ENCODE results near the gene TOP2B.

Gene TOP2B, protein sequence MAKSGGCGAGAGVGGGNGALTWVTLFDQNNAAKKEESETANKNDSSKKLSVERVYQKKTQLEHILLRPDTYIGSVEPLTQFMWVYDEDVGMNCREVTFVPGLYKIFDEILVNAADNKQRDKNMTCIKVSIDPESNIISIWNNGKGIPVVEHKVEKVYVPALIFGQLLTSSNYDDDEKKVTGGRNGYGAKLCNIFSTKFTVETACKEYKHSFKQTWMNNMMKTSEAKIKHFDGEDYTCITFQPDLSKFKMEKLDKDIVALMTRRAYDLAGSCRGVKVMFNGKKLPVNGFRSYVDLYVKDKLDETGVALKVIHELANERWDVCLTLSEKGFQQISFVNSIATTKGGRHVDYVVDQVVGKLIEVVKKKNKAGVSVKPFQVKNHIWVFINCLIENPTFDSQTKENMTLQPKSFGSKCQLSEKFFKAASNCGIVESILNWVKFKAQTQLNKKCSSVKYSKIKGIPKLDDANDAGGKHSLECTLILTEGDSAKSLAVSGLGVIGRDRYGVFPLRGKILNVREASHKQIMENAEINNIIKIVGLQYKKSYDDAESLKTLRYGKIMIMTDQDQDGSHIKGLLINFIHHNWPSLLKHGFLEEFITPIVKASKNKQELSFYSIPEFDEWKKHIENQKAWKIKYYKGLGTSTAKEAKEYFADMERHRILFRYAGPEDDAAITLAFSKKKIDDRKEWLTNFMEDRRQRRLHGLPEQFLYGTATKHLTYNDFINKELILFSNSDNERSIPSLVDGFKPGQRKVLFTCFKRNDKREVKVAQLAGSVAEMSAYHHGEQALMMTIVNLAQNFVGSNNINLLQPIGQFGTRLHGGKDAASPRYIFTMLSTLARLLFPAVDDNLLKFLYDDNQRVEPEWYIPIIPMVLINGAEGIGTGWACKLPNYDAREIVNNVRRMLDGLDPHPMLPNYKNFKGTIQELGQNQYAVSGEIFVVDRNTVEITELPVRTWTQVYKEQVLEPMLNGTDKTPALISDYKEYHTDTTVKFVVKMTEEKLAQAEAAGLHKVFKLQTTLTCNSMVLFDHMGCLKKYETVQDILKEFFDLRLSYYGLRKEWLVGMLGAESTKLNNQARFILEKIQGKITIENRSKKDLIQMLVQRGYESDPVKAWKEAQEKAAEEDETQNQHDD (N-terminal part only)

DNA sequence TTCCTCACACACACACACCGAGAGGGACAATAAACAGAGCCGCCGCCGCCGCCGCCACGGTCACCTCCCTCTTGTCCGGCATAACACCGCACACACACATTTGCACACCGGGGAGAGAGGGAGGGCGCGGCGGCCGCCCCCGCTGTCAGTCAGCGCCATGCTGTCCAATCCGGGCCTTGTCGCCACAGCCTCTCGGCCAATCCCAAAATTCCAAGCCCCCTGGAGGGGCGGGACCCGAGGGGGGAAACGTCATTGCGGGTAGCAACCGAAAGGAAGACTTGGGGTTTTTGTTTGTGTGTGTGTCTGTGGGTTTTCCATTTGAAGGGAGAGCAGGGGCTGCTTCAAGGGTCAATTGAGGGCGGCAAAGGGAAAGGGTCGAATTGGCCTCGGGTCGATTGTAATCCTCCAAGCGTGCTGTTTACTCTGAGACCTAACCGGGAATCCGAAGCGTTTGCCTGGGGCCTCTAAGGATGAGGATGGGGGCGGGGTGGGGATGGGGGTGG, at the start of gene TOP2B:
TOP2B (minus strand) TSS at position 96 of the 503 bp plus-strand sequence. CDS start 610 bp downstream, outside the sequence.
- DNase-seq, result peak; percentile 78

DNA sequence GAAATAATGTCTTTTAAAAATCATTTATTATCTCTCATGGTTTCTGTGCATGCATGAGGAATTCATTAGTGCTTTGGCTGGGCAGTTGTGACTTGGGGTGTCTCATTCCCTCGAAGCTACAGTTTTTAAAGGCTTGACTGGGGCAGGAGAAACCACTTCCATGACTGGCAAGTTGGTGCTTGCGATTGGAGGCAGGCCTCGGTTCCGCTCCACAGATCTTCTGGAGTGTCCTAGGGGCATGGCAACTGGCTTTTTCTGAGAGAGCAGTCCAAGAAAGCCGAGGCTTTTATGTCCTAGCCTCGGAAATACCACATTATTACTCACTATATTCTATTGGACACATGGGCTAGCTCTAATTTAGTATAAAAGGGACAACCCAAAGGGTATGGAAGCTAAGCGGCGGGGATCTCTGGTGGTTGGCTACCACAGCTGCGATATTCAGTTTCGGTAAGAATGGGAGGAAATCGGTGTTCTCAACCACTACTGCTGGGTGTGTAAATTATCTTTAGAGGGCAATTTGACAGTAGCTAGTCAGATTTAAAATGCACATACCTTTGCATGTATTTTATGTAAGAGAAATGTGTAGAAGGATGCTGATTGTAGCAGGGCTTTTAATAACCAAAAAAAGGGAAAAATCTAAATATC, 48.8 kb upstream of the TOP2B start:
- no peak for DNase-seq

DNA sequence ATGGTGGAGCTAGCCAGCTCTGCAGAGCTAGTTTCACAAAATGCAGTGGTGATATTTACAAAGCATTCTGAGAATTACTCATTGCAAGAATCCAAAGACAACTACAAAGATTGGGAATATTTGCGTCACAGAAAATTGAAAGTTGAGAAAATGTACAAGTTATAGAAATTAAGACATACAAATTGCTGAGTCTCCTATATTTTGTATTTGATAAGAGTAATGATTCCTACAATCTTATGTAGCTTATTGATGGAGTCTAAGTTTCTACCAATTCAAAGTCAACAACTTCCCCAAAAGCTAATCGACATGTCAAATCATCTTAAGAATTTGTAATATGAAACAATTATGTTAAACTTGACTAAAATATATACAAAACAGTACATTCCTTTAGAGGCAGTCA, 46.4 kb upstream of the TOP2B start:
- no peak for DNase-seq

DNA sequence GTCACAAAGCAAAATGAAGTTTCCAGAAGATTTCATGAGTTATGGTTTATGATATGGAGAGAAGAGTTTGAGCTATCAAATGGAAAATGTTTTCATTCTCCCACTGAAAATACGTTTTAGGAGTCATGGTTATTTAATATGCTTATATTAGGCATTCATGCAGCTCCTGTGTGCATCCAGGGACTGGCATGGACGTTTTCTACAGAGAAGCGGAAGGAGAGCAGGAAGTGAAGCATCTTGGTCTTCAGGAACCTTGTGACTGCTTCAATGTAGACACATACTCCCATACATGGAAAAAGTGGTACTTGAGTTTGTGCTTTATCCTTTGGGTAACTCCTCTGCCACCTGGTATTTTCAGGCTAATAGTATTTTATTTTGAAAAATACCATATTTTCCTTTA, 43.3 kb upstream of the TOP2B start:
- no peak for DNase-seq

DNA sequence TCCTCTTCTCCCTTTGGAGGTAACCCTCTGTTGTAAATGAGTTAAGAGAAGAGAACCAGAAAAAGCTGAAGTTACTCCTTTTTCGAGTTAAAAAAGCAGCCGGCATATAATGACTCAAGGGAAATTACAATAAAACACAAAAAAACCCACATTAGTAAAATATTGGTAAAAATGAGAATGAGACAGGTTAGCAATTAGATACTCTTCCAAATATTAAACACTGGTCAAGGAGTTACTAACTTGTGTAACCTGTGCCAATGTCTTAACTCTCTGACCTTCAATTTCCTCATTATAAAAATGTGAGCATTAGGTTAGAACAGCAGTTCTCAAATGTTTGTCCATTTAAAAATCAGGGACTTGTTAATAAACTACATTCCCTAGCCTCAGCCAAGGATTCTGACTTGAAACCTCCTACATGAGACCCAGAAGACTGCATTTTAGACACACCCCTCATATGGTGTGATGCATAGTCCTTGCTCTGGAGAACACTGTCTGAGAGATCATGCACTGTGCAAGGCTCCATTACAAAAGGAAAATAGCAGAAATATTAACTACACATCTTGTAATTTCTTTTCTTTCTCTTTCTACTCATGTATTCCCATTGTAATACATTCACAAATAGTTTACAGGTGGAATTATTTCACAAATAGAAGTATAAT, 42.7 kb upstream of the TOP2B start:
- DNase-seq, result no peak

DNA sequence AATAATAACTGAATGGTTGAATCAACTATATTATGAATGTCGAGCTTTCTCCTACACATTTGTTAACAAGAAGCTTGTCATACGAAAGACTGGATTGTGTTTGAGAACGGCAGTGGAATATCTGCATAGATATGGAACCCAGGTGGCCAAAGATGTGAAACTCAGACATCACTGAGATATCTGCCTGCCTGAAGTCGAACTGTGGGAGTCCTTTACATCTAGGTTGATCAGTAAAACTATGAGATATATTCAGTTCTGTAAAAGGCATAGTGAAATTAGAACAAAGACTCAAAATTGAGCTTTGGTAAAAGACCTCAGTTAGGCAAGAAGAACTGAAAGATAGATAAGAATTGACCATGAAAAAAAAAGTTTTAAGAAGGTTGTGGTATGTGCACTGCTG, 41.5 kb upstream of the TOP2B start:
- DNase-seq, result no peak

DNA sequence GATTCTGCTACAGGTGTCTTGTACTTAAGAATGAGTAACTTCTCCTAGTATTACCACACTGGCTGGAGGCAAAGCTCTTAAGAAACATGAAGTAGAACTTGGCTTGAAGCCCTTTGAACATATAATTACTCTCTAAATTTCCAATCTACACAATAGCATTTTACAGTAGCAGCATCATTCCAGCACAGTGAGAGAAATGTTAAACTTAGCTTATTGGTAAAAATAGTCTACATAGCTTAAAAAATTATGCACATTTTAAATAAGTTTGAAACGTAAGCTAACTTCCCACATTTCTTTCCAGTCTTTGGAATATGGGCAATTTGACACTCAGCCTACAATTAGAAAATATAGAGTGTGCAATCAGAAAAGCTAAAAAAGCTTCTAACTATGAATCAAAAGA, 32.8 kb upstream of the TOP2B start:
- DNase-seq, result no peak

DNA sequence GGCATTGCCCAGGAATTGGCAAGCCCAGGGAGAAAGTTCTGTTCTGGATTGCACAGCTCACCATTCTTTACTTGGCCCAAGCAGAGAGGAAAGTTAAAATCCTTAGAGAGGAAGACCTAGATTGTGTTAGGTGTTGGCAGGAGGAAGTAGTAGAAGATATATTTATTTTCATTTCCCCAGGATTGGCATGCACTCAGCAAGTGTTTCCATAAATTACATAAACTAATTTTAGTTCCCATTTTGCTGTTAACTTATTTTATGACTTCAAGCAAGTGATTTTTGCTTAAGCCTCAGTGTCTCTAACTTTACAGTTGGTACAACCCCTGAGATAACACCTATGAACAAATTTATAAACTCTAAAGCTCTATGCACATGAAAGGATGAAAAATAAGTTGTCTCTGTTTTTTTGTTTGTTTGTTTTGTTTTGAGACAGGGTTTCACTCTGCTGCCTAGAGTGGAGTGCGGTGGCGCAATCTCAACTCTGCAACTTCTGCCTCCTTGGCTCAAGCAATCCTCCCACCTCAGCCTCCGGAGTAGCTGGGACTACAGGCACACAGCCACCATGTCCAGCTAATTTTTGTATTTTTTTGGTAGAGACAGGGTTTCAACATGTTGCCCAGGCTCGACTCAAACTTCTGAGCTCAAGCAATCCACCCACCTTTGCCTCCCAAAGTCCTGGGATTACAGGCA, 31.2 kb upstream of the TOP2B start:
- no peak for DNase-seq

DNA sequence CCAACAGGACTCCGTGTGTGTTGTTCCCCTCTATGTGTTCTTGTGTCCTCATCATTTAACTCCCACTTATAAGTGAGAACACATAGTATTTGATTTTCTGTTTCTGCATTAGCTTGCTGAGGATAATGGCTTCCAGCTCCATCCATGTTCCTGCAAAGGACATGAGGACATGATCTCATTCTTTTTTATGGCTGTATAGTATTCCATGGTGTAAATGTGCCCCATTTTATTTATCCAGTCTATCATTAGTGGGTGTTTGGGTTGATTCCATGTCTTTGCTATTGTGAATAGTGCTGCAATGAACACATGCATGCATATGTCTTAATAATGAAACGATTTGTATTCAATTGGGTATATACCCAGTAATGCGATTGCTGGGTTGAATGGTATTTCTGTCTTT, 28.5 kb upstream of the TOP2B start:
- DNase-seq, result no peak

DNA sequence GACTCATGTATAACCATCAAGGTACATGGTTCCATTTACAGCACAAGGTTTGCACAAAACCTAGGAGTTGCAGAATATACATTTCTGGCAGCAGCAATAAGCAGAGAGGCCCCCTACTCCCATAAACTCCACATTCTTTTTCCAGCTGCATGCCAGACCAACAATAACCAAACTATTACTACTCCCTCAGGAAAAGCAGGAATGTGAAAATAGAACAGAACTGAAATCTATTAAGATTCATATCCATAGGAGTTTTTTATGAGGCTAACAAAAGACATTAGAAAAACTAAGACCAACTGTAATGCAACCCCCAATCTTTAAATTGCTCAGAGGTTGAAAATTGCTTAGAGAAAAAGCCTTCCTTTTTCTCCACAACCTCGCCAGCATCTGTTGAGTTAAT, 27.6 kb upstream of the TOP2B start:
- DNase-seq, result no peak

DNA sequence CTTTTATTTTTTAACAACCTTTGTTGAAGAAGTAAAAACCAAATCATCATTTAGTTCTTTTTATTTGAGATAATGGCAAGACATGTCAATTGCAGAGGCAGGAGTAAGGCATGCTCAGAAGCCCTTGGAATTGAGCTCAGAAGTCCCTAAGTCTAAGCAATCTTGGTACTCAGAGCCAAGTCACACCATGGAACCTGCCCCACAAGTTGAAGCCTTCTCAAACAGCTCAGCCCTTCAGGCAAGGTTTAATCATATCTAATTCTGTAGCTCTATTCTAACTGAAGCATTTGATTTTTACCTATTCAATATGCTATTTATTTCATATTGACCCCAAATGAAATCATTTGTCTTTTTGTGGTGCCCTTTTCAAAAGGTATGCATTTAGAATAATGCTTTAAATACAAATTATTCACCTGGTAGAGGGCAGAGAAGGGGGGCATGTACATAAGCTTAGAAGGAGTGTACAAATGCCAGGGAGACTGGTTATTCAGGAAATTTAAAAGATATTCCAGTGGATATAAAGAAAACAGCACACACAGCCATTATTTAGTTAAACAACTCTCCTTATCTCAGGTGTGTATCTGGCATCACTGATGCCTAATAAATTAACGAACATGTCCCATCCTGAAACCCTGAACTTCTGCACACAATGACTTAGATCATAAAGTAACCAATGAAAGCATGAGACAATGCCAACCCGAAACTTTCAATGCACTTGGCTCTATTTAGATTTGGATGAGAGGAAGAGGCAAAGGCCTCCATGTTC, 26.2 kb upstream of the TOP2B start:
- no peak for DNase-seq

DNA sequence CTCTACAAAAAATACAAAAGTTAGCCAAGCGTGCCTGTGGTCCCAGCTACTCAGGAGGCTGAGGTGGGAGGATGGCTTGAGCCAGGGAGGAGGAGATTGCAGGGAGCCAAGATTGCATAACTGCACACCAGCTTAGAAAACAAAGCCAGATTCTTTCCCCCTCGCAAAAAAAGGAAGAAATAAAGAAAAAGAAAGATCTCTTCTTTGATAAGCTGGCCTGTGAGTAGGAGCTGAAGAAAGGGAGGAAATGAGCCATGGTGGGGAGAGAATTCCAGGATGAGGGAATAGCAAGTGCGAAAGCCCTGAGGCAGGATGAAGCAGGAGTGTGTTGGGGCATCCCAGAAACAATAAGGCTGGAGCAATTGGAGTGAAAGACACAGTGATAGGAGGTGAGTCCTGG, 24.5 kb upstream of the TOP2B start:
- no peak for DNase-seq

DNA sequence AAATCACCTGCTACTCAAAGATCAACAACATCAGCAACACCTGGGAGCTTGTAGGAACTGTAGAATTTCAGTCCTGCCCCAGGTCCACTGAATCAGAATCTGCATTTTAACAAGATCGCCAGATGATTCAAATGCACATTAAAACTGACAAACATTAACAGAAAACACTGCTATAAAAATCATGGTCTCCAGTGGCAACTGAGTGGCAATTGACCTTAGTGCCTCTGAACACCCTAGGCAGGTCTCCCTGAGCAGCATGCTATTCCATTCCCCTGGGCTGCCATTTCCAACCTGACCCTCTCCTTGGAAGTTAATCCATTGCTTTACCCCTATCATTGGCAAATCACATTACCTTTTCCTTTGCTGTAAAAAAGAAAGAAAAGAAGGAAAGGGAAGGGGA, 23.0 kb upstream of the TOP2B start:
- DNase-seq, result no peak

DNA sequence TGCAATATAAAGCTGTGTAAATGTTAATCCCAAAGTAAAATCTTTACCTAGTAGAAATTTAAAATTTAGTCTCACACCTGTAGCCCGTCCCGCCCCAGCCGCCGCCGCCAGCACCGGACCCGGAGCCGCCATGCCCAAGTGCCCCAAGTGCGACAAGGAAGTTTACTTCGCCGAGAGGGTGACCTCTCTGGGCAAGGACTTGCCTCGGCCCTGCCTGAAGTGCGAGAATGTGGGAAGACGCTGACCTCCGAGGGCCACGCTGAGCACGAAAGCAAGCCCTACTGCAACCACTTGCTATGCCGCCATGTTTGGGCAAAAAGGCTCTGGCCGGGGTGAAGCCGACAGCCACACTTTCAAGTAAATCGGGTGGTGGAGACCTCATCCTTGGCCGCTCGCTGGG, 22.1 kb upstream of the TOP2B start:
- no peak for DNase-seq

DNA sequence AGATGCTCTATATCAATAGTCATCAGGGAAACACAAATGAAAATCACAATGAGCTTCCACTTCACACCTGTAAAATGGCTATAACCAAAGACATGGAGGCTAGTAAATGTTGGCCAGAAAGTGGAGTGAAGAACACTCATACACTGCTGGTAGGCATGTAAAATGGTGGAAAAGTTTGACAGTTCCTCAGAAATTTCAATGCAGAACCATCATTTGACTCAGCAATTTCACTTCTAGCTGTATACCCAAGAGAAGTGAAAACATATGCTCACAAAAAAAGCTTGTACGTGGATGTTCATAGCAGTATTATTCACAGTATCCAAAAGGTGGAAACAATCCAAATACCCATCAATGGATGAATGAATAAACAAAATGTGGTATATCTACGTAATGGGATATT, 19.2 kb upstream of the TOP2B start:
- DNase-seq, result no peak

DNA sequence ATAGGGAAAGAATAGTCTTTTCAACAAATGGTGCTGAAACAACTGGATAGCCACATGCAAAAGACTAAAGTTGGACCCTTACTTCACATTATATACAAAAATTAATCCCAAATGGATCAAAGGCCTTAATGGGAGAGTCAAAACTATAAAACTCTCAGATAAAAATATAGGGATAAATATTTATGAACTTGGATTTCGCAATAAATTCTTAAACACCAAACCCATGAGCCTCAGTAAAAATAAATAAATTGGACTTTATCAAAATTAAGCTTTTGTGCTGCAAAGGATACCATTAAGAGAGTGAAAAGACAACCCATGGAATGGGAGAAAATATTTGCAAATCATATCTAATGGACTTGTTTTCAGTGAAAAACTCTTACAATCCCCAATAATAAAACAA, 18.7 kb upstream of the TOP2B start:
- no peak for DNase-seq

DNA sequence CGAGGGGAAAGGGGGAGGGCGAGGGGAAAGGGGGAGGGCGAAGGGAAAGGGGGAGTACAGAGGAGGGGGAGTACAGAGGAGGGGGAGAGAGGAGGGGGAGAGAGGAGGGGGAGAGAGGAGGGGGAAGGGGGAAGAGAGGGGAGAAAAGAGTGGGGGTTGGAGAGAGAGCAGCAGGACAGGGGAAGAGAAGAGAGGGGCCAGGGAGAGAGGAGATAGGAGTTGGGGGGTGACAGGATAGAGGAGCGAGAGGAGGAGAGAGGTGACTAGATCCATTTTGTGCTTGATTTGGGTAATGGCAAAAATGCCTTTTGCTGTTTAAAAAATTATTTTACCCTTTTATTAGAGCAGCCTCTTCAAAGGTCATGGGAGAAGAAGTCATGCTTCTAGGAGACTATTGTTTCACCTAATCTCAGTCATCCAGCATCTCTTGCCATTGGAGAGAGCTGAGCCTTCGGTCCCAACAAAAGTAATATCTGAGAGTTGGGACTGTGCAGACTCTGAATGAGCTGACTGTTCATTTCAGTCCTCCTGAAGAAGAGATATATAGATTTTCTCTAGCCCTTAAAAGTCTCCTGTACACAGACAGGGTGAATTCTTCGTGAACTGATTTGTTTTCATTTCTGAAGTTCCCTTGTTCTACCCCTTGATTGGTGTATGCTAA, 15.1 kb upstream of the TOP2B start:
- no peak for DNase-seq

DNA sequence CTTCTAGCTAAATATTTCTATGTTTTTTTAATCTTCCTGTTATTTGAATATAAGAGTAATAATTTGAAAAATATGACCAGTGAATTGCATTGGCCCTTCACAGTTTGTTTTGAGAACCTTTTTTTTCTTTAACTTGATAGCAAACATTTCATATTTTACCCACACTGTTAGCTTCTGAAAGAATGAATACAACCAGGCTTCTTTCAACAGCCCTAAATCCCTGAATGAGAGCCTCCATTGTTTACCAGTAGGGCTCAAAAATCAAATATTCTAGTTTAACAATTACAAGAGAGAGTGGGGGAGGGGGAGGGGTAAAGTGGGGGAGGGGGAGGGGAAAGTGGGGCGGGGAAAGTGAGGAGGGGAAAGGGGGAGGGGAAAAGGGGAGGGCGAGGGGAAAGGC, 14.5 kb upstream of the TOP2B start:
- no peak for DNase-seq

DNA sequence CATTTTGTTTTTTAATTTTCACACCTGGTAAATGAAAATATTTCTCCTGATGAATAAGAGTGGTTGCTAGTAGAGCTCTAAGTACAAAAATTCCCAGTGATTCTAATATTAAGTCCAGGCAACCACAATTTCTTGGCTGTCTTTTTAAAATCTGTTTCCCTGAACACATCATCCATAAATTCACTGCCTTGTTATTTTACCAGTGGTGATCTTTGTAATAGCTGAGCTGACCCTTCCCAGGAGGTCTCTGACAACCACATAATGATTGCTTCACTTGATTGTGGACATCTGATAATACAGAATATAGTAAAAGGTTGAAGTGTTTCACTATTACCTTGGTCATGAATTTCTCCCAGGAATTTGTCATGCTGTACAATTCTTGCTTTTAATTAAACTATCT, 13.9 kb upstream of the TOP2B start:
- DNase-seq, result no peak

DNA sequence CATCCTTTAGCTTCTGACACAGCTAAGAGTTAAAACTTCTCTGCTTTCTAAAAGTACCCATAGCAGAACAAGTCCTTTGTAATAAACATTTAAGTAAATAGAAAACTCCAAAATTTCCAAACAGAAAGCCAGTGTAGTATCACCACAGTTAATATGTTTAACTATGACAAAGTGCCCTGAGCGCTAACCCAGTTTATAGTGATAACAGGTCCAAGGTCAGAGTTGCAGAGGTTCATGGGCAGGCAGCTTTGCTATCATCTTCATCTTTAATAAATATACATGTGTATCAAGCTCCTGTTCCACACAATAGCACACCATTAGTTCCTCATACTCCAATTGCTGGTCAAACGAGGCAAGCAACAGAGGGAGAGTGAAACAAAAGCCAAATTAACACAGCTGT, 12.4 kb upstream of the TOP2B start:
- DNase-seq, result no peak

Data from NCI-H524 treated with DMSO at 0.1 percent for 48 hours (cell line).